Suprapubic skin (tissue), 3 donors: ENCODE data around the gene EMD.

Experiments used
- EP300 ChIP-seq: sonication (generic); formaldehyde crosslinking; IDR thresholded peaks from one replicate; pipeline ENCODE4 v1.6.1; 2017; ENCODE audit warnings: antibody characterized with exemption
- POLR2A ChIP-seq, 2 donors: fragments of 450-650 bp; IDR thresholded peaks; one replicate each; pipeline ENCODE4 v1.6.1; 2017; ENCODE audit warnings: antibody characterized with exemption in 2 of 2, mild to moderate bottlenecking in 2 of 2, moderate library complexity in 2 of 2
- TF ChIP-seq, protein P1 (sequence below), 2 donors: fragments of 200-600 bp in 1 of 2; fragments of 450-650 bp in 1 of 2; sonication (generic) in 1 of 2; IDR thresholded peaks; one replicate each; pipeline ENCODE4 v1.5.1; 2016 to 2019; ENCODE audit warnings: antibody characterized with exemption in 2 of 2, mild to moderate bottlenecking in 1 of 2, moderate library complexity in 1 of 2

DNA sequence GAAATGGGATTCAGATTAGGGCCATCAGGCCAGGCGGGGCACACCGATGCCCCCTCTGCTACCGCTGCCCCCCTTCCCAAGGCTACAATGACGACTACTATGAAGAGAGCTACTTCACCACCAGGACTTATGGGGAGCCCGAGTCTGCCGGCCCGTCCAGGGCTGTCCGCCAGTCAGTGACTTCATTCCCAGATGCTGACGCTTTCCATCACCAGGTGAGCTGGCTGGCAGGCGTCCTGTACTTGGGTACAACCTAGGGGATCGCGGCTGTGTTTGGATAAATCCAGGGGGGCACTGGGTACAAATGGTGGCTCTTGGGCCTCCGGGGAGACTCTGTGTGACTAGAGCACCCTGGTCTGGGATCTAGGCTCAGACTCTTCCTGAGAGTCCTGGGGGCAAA is 1.1 kb downstream of the EMD start:
- TF ChIP-seq, protein P1, sequence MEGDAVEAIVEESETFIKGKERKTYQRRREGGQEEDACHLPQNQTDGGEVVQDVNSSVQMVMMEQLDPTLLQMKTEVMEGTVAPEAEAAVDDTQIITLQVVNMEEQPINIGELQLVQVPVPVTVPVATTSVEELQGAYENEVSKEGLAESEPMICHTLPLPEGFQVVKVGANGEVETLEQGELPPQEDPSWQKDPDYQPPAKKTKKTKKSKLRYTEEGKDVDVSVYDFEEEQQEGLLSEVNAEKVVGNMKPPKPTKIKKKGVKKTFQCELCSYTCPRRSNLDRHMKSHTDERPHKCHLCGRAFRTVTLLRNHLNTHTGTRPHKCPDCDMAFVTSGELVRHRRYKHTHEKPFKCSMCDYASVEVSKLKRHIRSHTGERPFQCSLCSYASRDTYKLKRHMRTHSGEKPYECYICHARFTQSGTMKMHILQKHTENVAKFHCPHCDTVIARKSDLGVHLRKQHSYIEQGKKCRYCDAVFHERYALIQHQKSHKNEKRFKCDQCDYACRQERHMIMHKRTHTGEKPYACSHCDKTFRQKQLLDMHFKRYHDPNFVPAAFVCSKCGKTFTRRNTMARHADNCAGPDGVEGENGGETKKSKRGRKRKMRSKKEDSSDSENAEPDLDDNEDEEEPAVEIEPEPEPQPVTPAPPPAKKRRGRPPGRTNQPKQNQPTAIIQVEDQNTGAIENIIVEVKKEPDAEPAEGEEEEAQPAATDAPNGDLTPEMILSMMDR (IDR thresholded peaks at IDR 0.05), result no peak
- TF ChIP-seq EP300 (no peak), POLR2A (IDR thresholded peaks at IDR 0.05) (no peak)
